ENCODE measurements around the gene ENO4.

DNA sequence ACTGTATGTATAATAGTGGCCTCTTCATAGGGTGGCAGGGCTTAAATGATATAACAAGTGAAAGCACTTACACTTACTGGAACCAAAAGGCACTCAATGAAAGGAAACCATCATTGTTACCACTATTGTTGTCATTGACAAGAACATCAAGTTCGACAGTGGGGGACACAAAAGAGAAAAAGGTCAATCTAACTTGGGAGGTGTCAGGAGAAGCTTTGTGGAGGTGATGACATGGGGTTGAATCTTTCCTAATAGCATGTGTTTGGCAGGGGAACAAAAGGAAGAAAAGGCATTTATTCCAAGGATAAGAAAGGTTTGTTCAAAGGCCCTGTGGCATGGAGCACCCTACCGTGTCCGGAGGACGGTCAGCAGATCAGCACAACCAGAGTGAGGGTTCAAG is 18.2 kb upstream of the ENO4 start:
- TF ChIP-seq, protein P1, sequence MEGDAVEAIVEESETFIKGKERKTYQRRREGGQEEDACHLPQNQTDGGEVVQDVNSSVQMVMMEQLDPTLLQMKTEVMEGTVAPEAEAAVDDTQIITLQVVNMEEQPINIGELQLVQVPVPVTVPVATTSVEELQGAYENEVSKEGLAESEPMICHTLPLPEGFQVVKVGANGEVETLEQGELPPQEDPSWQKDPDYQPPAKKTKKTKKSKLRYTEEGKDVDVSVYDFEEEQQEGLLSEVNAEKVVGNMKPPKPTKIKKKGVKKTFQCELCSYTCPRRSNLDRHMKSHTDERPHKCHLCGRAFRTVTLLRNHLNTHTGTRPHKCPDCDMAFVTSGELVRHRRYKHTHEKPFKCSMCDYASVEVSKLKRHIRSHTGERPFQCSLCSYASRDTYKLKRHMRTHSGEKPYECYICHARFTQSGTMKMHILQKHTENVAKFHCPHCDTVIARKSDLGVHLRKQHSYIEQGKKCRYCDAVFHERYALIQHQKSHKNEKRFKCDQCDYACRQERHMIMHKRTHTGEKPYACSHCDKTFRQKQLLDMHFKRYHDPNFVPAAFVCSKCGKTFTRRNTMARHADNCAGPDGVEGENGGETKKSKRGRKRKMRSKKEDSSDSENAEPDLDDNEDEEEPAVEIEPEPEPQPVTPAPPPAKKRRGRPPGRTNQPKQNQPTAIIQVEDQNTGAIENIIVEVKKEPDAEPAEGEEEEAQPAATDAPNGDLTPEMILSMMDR (IDR thresholded peaks at IDR 0.05): no peak
- TF ChIP-seq POLR2AphosphoS5 (IDR thresholded peaks at IDR 0.05) (no peak), POLR2A (IDR thresholded peaks at IDR 0.05) (no peak)
